MM.1S (cell line): Measurements from ENCODE around the gene SYTL3.

Experiments used
- DNase-seq: peaks from one replicate; pipeline ENCODE4 v3.0.0-alpha.2; 2015
- H2AFZ ChIP-seq: fragments of 300-600 bp; sonication (generic); 2 replicates; pipeline ENCODE4 v1.6.0; 2016; ENCODE audit warnings: antibody characterized with exemption, low read length
- H3F3A ChIP-seq: fragments of 300-600 bp; sonication (generic); 2 replicates; pipeline ENCODE4 v1.6.1; 2016; ENCODE audit warnings: mild to moderate bottlenecking, antibody characterized with exemption, low read length, moderate library complexity, mixed read lengths; ENCODE audit not compliant: insufficient read depth
- H3K27ac ChIP-seq: fragments of 300-600 bp; sonication (generic); 2 replicates; pipeline ENCODE4 v1.5.1; 2016; ENCODE audit warnings: mild to moderate bottlenecking, low read length
- H3K27me3 ChIP-seq: fragments of 300-600 bp; sonication (generic); replicated peaks from 2 replicates; pipeline ENCODE4 v1.6.0; 2016; ENCODE audit warnings: low read length; ENCODE audit not compliant: insufficient read depth
- H3K36me3 ChIP-seq: fragments of 300-600 bp; sonication (generic); replicated peaks from 2 replicates; pipeline ENCODE4 v1.6.1; 2016; ENCODE audit warnings: mild to moderate bottlenecking, low read length, mixed read lengths; ENCODE audit not compliant: insufficient read depth
- H3K4me1 ChIP-seq: fragments of 300-600 bp; sonication (generic); 2 replicates; pipeline ENCODE4 v1.6.1; 2016; ENCODE audit warnings: low read length, mixed read lengths
- H3K4me2 ChIP-seq: fragments of 300-600 bp; sonication (generic); 2 replicates; pipeline ENCODE4 v1.6.0; 2016; ENCODE audit warnings: low read depth, low read length
- H3K4me3 ChIP-seq: fragments of 300-600 bp; sonication (generic); 2 replicates; pipeline ENCODE4 v1.5.1; 2016; ENCODE audit warnings: low read length, mixed read lengths
- H3K79me2 ChIP-seq: fragments of 300-600 bp; sonication (generic); 2 replicates; pipeline ENCODE4 v1.6.1; 2016; ENCODE audit warnings: mixed run types, low read length, mixed read lengths
- H3K9ac ChIP-seq: fragments of 300-600 bp; sonication (generic); 2 replicates; pipeline ENCODE4 v1.6.1; 2016; ENCODE audit warnings: low read length, mixed read lengths
- H3K9me2 ChIP-seq: fragments of 300-600 bp; sonication (generic); replicated peaks from 2 replicates; pipeline ENCODE4 v1.6.1; 2016; ENCODE audit warnings: mild to moderate bottlenecking, low read length, mixed read lengths; ENCODE audit not compliant: insufficient read depth
- H3K9me3 ChIP-seq: fragments of 300-600 bp; sonication (generic); replicated peaks from 2 replicates; pipeline ENCODE4 v1.6.1; 2016; ENCODE audit warnings: mild to moderate bottlenecking, low read length, mixed read lengths; ENCODE audit not compliant: insufficient read depth
- H4K20me1 ChIP-seq: fragments of 300-600 bp; sonication (generic); 2 replicates; pipeline ENCODE4 v1.6.1; 2016; ENCODE audit warnings: mild to moderate bottlenecking, low read length, moderate library complexity, mixed read lengths; ENCODE audit not compliant: insufficient read depth
- EZH2 ChIP-seq: fragments of 300-600 bp; sonication (generic); optimal IDR thresholded peaks from 2 replicates; pipeline ENCODE3; 2017; ENCODE audit warnings: low read depth, mild to moderate bottlenecking, antibody characterized with exemption, low read length, mixed read lengths
- EZH2phosphoT487 ChIP-seq: fragments of 300-600 bp; sonication (generic); IDR thresholded peaks from 2 replicates; pipeline ENCODE4 v1.6.1; 2018; ENCODE audit warnings: antibody characterized with exemption, low read length
- TF ChIP-seq, protein P1 (sequence below): fragments of 300-600 bp; sonication (generic); IDR thresholded peaks from 2 replicates; pipeline ENCODE4 v1.5.1; 2016; ENCODE audit warnings: antibody characterized with exemption, low read length, mixed read lengths

SYTL3 gene

DNA sequence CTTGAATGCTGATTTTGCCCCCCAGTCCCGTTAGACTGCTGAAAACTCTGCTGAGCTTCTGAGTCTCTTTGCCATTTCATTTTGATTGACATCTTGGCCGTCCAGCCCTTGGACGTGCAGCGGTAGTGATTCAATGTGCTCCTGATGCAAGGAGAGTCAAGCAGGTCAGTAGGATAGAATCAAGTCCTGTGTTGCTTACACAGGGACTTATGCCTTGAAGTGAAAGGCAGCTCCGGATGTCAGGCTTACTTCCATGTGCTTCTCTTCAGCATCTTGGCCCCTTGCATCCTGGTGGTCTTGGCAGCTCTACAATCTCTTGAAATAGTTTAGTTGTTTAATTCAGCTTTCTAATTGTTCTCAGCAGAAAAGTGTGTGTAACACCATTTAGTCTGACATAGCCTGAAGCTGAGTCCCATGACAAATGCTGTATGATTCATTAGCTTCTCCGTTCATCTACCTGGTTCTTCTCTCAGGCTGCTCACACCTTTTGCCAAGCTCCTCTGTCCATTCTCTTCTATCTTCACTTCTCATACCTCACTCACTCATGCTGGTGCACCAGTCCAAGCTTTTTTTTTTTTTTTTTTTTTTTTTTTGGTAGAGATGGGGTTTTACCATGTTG is 93.3 kb downstream of the SYTL3 start:
- Histone ChIP-seq H2AFZ (no peak overlapping the region), H3K27me3 (no peaks in the 10 kb centered on the region), H3K9me3 (no peaks in the 10 kb centered on the region), H3K4me2 (no peak overlapping the region), H3K4me3 (no peak overlapping the region), H3K4me1 (no peaks in the 10 kb centered on the region), H4K20me1 (no peaks in the 10 kb centered on the region), H3K79me2 (no peaks in the 10 kb centered on the region), H3F3A (no peaks in the 10 kb centered on the region), H3K9ac (no peak overlapping the region), H3K36me3 (no peaks in the 10 kb centered on the region), H3K27ac (no peak overlapping the region), H3K9me2 (no peaks in the 10 kb centered on the region)
- DNase-seq = no peak
- no peak for TF ChIP-seq EZH2phosphoT487
- no peak for TF ChIP-seq EZH2
- TF ChIP-seq, protein P1, sequence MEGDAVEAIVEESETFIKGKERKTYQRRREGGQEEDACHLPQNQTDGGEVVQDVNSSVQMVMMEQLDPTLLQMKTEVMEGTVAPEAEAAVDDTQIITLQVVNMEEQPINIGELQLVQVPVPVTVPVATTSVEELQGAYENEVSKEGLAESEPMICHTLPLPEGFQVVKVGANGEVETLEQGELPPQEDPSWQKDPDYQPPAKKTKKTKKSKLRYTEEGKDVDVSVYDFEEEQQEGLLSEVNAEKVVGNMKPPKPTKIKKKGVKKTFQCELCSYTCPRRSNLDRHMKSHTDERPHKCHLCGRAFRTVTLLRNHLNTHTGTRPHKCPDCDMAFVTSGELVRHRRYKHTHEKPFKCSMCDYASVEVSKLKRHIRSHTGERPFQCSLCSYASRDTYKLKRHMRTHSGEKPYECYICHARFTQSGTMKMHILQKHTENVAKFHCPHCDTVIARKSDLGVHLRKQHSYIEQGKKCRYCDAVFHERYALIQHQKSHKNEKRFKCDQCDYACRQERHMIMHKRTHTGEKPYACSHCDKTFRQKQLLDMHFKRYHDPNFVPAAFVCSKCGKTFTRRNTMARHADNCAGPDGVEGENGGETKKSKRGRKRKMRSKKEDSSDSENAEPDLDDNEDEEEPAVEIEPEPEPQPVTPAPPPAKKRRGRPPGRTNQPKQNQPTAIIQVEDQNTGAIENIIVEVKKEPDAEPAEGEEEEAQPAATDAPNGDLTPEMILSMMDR = no peak

DNA sequence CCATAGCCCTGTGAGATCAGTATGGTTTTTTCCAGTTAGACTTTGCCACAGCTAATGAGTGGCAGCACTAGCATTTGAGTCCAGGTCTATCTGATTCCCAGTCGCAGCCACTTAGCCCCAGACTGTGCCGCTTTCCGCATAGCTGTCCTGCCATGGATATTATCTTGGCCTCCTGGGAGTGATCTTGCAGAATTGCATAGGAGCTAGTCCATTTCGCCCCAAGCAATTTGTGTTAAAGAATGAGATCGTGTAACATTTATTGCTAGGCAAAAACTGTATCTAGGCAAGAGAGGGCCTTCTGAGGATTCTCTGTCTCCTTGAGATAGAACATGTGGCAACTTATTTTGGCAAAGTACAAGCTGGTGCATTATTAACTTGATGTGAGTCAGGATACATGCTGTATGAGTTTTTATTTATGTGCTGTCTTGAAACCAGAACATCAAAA is 95.2 kb downstream of the SYTL3 start:
- Histone ChIP-seq H2AFZ (no peak overlapping the region), H3K27ac (no peak overlapping the region), H3K4me2 (no peak overlapping the region), H3F3A (no peaks in the 10 kb centered on the region), H3K9ac (no peak overlapping the region), H3K4me3 (no peak overlapping the region), H3K27me3 (no peaks in the 10 kb centered on the region), H3K9me3 (no peaks in the 10 kb centered on the region), H3K36me3 (no peaks in the 10 kb centered on the region), H3K4me1 (no peaks in the 10 kb centered on the region), H3K79me2 (no peaks in the 10 kb centered on the region), H3K9me2 (no peaks in the 10 kb centered on the region), H4K20me1 (no peaks in the 10 kb centered on the region)
- no peak for DNase-seq
- TF ChIP-seq EZH2phosphoT487 (no peak), EZH2 (no peak)
- TF ChIP-seq, protein P1 = no peak

DNA sequence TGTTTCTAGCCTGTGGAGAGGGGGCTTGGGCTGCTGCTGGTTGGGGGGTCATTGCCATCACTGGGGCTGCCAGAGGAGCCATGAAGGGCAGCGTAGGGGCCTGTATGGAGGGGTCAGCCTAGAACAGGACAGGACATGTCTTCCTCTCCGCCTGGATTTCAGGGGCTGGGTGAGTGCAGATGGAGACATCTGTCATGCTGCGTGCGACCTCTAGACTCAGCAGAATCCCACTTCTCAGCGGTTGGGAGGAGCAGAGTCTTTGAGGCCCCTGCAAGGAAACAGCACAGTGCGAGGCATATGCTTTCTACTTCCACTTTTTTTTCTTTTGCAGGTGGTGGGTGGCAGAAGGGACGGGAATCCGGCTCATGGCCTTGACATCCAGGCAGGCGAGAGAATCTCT is 101.4 kb downstream of the SYTL3 start:
- H3K27ac ChIP-seq = no peak overlapping the region
- DNase-seq = no peak
- H3K9ac ChIP-seq = no peak overlapping the region
- no peaks in the 10 kb centered on the region for H3K9me2 ChIP-seq
- no peaks in the 10 kb centered on the region for H3K36me3 ChIP-seq
- H4K20me1 ChIP-seq = no peaks in the 10 kb centered on the region
- H3K4me3 ChIP-seq = no peak overlapping the region
- H3K4me2 ChIP-seq = no peak overlapping the region
- H3K9me3 ChIP-seq = no peaks in the 10 kb centered on the region
- H3F3A ChIP-seq = no peaks in the 10 kb centered on the region
- H3K27me3 ChIP-seq = no peaks in the 10 kb centered on the region
- no peaks in the 10 kb centered on the region for H3K79me2 ChIP-seq
- no peaks in the 10 kb centered on the region for H3K4me1 ChIP-seq
- TF ChIP-seq, protein P1 = no peak
- no peak for TF ChIP-seq EZH2phosphoT487
- no peak for TF ChIP-seq EZH2
- H2AFZ ChIP-seq = no peak overlapping the region
